Measurements from ENCODE around the gene MAD1L1.

DNA sequence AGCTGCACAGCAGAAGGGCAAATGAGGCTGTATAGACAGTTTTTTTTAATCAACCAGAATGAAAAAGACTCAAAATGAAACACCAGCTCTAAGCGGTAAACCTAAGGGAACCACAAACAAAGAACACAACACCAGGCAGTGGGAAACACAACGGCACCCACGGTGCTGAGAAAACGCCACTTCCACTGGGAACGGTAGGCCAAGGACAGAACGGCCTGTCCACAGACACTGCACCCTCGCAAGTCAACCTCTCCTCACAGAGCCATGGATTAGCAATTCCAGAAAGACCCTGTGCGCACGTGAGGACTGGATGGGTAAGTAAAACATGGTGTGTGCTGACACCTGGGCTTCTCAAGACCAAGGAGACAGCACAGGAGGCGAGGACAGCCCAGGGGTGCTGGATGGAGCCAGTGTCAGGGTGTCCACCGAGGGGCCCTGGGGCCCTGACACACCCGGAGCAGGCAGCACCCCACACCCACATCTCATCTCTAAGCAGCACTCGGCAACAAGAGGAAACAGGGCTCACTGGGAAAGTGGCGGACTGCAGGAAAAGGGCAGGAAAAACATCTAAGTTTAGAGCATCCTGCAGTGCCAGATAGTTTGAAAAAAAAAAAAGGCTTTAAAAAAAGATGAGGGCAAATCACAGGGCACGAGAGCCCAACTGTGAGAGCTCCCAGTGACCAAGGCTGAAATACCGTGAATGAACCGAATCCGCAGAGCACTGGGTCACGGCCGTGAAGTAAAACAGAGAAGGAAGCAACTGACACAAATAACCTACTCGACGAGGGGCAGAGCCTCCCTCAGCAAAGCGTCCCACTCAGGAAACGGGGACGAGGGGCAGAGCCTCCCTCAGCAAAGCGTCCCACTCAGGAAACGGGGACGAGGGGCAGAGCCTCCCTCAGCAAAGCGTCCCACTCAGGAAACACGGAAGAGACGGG lies 120.2 kb downstream of the MAD1L1 start:
- TF ChIP-seq GATA2 (IDR thresholded peaks at IDR 0.05; ENCODE audit: low read depth, low read length) (no peak), GATA3 (IDR thresholded peaks at IDR 0.05; ENCODE audit: low read depth, low read length) (no peak)
